GM18517 (cell line): ENCODE measurements around the gene RNF157.

Experiments used
- ATAC-seq: cut with Tn5 transposase; IDR thresholded peaks from one replicate; pipeline ENCODE4 v1.9.1; 2021; ENCODE audit warnings: mild to moderate bottlenecking, moderate library complexity; ENCODE audit not compliant: unreplicated experiment

Gene RNF157

DNA sequence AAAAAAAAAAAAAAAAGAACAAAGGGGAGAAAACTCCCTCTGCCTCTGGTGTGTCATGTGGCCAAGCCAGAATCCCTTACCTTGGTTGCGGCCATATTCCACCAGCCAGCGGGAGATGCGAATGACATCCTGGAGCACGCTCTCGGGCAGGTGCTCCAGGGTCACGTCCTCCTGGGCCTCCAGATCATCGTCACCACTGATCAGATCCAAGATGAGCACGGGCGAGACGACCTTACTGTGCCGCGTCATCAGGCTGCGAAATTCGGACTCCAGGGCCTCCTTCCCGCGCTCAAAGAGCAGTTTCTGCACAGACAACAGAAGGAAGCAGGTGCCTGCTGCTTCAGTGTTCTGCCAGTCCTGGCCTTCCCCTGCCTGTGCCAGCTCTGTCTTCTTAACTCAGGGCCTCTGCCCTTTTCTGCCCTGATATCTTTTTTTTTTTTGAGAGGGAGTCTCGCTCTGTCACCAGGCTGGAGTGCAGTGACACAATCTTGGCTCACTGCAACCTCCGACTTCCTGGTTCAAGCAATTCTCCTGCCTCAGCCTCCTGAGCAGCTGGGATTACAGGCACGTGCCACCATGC, 142.5 kb downstream of the RNF157 start:
- no peak for ATAC-seq

GRCh38 chr17:76095943-76096342, 144.3 kb downstream of the RNF157 start:
- ATAC-seq: no peak

DNA sequence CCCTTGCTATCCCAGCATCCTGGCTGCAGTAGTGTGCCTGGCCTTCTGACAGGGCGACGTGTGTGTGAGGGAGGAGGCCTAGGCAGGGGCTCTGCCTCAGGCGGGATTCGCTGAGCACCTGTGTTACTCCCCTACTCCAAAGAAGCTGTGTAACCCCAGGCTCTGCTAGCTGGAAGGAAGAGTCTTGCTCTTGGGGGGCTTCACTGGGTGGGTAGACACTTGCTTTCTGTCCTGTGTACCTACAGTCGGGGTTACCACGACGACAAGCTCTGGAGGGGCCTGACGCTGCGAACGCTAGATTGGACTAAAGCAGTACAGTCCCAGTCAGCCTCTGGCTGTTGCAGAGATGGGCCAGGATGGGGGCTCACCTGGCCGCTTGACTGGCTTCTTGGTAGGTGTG, 146.2 kb downstream of the RNF157 start:
- no peak for ATAC-seq

DNA sequence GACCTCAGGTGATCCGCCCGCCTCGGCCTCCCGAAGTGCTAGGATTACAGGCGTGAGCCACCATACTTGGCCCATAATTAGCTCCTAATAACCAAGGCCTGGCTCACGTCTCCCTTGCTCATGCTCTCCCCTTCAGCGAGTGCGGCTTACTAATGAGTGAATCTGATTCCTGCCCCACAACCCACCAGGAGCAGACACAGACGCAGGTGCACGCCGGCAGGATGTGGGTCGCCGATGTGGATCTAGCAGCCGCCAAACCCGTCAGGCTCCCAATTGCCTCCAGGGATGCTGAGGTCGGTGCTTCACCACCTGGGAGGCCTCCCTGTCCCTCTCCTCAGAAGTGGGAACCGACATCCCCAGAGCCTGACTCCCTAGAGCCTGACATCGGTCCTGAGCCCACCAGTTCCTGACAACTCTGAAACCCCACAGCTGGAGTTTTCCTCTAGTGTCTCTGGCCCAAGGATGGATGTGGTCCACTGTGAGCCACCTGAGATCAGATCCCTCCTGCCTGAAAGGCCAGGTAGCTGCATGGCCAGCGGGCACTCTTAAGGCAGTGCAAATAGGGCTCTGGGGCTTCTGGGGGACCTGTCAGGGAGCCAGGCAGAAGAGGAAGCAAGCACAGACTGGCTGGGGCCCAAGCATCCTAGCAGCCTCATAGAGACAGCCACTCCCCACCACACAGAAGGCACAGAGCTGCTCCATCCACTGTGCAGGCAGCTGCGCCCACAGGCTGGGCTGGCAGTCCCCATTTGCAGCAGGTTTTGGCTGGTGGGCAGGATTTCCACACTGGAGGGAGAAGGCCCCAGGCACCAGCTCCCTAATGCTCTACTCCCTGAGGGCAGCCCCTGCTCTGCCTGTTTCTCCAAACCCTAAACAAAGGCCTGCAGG, 147.5 kb downstream of the RNF157 start:
- no peak for ATAC-seq
